Glomerular endothelial cell (primary cell): Measurements from ENCODE around the gene PTPRN2. TPM values are rescaled to one million over a fixed set of nuclear protein-coding genes. Genes with fewer than 3 reads are reported as not detected.
"Not testable (repeated sequence)": the region's sequence is repeated elsewhere in the genome, so short reads cannot be mapped to it uniquely, and the experiment has no call there.

ENCODE experiments used
- DNase-seq: peaks from one replicate; pipeline ENCODE4 v3.0.0-alpha.2; 2011; ENCODE audit warnings: low read depth, low spot score; ENCODE audit errors: extremely low read depth
- total RNA-seq: library from RNA; depleted of rRNA; stranded (reverse); fragments of >200 nt; gene quantifications from 2 replicates; pipeline ENCODE4 v1.2.3, GENCODE V29; 2015

The PTPRN2 gene
- total RNA-seq, 1 donor from 2014 or later, result 10.0 TPM

- DNase-seq, result no peak
Measured at GRCh38 chr7:157699357-157700013, 888.1 kb downstream of the PTPRN2 start.

GRCh38 chr7:157697287-157697686, 890.3 kb downstream of the PTPRN2 start:
- DNase-seq, result not testable (repeated sequence)

DNA sequence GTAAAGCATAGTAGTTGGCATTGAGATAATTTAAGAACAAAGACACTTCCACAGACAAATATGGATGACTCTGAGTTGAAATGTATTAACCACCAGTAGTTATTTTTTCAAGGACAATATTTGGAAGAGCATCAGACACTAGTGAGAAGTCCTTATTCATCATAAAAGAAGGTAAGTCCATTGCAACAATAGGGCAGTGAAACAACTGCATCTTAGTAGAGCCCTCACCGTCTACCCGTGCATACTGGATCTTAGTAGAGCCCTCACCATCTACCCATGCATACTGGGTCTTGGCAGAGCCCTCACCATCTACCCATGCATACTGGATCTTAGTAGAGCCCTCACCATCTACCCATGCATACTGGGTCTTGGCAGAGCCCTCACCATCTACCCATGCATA, 892.0 kb downstream of the PTPRN2 start:
- DNase-seq, result not testable (repeated sequence)

GRCh38 chr7:157694376-157694665, 893.3 kb downstream of the PTPRN2 start:
- no peak for DNase-seq

DNA sequence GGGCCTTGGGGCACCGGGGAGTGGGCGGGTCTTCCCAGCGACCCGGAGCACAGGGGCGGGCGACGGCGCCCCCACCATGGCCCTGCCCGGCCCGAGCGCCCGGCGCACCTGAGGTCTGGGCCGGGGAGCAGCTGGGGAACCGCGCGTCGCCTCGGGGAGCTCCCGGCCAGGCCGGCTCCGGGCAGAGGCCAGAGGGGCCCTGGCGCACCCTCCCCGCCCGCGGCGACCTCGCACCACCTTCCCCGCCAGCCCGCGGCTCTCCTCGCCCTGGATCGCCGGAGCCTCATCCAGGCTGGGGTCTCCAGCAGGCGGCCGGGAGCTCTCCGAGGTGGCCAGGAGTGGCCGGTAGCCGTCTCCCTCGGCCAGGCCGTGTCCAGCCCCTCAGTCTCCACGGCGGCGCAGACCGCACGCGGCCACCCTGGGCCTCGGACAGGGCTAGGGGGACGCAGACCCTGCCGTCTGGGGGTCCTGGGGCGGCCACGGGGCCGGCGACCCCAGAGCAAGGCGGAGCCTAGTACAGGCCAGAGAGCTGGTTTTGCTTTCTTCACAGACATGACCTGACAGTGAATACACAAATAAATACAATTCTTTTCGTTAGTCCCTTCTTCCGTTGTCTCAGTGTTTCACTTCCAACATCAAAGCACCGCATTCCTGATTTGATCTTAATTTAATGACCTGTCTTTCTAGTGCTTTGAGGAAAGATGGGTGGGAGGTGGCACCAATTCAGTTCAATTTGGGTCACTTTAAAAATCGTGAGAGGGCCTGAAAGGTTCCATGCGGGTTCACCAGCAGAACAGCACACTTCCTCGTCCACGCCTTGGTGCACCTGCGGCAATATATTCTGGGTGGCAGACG, 893.9 kb downstream of the PTPRN2 start:
- no peak for DNase-seq

GRCh38 chr7:157693071-157693520, 894.5 kb downstream of the PTPRN2 start:
- DNase-seq, result no peak

GRCh38 chr7:157692460-157693011, 895.1 kb downstream of the PTPRN2 start:
- no peak for DNase-seq

DNA sequence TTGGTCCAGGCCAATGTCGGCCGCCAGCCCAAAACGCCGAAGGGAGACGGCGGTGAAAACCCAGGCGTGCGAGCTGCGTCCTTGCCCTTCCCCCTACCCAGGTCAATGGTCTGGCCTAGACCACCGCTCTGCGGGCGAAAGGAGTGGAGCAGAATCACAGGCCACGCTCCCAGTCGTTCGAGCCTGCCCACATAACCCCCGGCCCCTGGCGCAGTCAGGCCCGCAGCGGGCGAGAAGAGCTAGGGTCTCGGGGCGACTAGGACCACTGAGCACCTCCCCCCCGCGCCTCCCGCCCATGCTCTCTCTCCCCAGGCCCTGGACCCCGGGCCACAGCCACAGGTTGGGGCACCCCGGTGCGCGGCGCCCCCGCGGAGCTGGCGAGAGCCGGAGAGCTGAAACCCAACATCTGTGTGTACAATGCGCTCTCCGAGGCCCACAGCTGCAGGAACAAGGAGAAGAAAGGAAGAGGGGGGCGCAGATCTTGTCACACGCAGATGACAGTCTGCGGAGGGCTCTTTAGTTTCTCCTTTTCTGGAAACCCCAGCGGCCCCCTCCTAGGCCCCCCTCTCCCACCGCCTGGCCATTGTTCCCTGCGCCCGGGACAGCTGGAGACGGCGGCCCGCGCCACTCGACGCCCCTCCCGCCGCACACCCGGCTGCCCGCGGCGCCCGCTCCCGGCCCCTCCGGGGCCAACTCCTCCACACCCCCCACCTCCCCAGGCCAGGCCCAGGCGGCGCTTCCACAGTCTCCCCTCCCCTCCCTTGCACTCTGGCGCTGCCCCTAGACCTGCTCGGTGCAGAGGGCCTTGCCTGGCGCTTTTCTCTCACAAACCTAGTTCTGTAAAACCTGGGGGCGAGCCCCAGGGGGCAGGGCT, 895.8 kb downstream of the PTPRN2 start:
- DNase-seq, result no peak

GRCh38 chr7:157690833-157691585, 896.6 kb downstream of the PTPRN2 start:
- DNase-seq, result peak; percentile 9

DNA sequence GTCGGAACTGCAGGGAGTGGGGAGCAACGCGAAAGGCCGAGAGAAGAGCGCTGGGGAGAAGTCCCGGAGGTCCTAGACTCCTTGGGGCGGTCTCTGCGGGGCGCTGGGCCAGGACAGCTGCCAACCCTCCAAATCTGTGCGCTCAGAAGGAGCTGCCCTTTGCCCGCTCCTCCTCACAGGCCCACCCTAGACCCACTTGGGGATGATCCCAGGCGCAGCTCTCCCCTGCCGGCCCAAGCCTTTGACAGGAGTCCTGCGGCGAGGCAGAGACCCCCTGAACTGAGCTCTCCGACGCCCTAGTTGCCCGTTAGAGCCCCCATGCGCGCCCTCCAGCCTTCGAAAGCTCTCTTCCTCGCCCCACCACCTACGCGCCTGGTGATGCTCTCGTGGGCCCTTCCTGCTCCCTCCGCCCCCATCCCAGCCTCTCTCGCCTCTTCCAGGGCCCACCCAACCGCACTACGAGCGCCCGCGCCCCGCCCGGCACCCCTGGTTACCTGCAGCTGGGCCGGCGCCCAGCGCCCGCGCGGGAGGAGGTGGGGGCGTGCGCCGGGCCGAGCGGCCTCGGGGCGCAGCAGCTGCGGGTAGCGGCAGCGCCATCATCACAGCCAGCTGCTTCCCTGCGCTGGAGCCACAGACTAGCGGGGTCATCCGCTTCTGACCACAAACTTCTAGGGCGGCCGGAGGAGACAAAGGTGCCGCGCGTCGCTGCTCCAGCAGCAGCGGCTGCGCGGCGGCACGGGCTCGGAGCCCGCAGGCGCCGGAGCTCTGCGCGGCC, 897.4 kb downstream of the PTPRN2 start:
- no peak for DNase-seq

GRCh38 chr7:157689269-157690057, 898.2 kb downstream of the PTPRN2 start:
- DNase-seq, result no peak

GRCh38 chr7:157688533-157689268, 898.9 kb downstream of the PTPRN2 start:
- no peak for DNase-seq

DNA sequence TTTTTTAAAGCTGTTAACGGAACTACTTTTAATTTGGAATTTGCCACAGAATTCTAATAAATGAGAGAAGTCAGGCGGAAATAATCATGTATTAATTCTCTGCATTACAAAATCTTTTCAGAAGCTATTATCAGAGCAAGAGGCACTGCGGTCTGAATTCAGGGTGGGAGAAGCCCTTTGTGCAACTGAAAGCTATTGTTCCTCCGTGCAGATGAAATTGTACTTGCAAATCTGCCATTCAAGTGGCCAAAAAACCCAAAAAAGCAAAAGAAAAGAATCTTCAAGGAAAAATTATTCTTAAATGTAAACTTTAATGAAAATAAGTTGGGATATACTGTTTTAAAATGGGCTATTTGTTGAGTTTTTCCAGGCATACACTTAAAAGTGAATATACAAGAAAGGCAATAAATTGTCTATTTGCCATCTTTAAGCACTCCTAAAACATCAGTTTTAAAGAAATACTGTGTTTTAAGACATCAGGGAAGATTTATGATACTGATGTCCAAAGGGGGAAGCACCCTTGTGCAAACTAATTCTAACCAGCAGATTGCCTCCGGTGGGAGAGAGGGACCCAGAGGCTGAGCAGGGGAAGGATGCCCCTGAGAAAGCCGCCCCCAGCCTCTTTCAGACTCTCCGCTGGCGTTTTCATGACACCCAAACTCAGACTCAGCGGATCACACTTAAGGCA, 899.6 kb downstream of the PTPRN2 start:
- no peak for DNase-seq

DNA sequence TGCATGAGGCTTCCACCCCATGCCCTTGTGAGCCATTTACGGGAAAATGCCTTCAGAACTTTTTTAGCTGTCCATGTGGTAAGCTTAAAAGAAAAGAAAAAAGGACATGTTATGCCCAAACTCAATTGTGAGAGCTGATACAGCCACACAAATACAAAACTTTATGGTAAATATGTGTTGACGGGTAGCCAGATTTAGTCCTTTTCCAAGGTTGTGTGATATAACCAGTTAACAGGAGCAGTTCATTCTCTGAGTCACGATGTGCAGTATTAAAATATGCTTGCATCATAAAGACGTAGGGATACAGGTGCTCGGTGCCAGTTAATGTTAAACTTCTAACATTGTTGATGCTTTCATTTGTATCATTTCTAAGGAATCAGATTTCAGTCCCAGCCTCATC, 900.5 kb downstream of the PTPRN2 start:
- DNase-seq, result no peak

DNA sequence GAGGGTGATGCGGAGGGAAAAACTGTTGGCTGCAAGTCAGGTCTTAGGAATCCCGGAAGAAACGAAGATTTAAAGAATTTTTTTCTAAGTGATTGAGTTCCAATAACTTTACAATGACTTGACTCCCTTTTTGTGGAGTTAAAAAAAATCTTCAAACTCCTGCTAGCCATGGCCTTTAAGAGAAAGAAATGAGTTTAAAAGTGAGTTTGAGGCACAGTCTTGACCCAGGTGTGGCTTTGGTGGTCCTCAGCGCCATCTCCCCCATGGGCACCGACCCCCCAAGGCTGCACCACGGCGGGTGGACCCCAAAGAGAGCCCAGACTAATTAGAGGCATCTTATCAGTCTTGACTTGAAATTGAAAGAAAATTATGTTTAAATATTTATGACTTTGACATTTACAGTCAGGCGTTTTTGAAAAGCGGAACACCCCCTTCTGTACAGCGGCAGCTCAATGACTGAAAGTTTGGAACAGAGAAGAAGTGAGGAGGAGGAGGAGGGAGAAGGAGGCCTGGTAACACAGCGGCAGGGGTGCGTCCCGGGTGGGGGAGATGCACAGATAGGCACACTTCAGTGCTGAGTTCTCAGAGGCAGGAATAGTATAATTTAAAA, 901.2 kb downstream of the PTPRN2 start:
- no peak for DNase-seq

DNA sequence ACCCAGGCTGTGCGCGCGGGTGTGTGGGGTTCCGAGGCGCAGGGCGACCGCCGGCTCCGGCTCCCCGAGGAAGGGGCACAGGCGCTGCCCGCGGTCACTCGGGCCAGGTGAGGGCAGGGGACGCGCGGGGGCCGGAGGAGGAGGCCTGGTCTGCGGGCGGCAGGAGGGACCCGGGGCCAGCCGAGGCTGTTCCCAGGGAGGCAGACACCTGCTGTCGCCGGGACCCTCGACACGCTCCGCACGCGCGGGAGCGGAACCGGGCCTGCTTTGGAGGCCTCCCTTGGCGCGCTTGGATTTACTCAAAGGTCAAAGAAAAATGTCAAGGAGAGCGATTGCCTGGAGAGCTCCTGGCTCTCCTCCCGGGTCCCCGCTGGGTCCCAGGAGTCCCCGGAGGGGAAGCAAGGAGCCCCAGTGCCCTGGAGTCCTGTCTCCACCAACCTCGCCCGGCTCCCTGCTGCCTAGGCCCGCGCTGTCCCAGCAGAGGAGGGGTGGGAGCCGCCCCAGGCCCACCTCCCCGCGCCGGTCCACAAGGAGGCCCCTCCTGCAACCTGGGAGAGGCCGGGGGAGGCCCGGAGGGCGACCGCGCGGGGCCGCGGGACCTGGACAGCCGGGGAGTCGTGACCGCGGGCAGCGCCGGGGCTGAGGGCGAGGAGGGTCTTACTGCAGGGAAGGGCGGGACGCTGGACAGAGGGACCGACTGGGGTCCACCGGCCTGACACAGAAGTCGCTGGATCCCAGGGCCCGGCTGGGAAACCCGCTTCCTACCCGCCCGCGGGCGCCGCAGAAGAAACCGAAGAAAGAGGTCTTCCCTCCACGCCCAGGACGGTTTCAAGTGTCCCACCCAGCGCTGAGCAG, 902.0 kb downstream of the PTPRN2 start:
- no peak for DNase-seq
